ENCODE measurements around the gene MEF2D.

The MEF2D gene

DNA sequence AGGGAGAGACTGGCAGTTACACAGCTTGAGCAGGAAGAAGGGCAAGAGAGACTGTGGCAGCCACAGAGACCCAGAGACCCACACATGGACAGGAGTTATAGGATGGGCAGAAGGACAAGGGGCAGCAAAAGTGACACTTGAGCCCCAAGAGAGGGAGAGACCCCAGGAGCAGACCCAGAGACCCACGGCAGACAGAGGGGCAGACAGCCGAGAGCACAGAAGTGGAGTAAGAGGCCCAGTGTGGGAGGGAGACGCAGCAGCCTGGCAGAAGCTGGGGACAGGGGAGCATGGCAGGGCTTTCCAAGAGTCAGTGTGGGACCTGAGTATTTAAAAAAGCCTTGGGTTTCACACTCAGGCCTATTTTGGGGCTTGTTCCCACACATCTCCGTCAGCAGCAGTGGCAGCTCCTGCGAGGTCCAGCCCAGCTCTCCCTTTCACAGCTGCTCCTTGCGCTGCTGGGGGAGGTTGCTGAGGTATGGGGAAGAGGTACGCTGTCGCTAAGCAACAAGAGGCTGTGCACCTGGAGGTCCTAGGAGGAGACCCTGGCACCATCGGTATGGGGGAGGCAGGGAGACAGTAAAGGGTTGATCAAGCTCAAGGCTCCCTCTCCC is 9.0 kb upstream of the MEF2D start:
- Histone ChIP-seq H3K27ac (no peak overlapping the region), H3K9me3 (no peaks in the 10 kb centered on the region), H3K36me3 (no peaks in the 10 kb centered on the region), H3K4me1 (ENCODE audit: control insufficient read depth in 1 of 2, insufficient read depth in 1 of 2, low read depth in 1 of 2, low read length in 1 of 2) (peaks cover 13 to 25% of the 10 kb centered on the region in 2 experiments), H3K4me3 (ENCODE audit: low read depth in 1 of 2, low read length in 1 of 2) (no peak overlapping the region), H3K27me3 (no peaks in the 10 kb centered on the region)
- TF ChIP-seq, protein P1, sequence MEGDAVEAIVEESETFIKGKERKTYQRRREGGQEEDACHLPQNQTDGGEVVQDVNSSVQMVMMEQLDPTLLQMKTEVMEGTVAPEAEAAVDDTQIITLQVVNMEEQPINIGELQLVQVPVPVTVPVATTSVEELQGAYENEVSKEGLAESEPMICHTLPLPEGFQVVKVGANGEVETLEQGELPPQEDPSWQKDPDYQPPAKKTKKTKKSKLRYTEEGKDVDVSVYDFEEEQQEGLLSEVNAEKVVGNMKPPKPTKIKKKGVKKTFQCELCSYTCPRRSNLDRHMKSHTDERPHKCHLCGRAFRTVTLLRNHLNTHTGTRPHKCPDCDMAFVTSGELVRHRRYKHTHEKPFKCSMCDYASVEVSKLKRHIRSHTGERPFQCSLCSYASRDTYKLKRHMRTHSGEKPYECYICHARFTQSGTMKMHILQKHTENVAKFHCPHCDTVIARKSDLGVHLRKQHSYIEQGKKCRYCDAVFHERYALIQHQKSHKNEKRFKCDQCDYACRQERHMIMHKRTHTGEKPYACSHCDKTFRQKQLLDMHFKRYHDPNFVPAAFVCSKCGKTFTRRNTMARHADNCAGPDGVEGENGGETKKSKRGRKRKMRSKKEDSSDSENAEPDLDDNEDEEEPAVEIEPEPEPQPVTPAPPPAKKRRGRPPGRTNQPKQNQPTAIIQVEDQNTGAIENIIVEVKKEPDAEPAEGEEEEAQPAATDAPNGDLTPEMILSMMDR (IDR thresholded peaks at IDR 0.05): no peak

DNA sequence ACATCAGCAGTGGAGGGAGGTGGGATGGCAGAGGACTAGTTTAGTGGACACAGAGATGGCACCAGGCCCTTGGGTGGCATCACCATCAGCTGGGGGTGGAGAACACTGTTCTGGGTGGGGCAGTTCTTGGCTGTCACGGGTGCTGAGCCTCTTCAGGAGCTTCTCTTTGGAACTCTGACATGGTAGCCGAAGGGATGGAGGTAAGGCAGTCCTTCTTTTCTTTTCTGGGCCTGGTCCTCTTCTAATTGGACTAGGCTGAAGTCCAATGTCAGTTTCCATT is 8.3 kb upstream of the MEF2D start:
- Histone ChIP-seq H3K27me3 (no peaks in the 10 kb centered on the region), H3K27ac (peak overlapping the region; percentile 53), H3K9me3 (no peaks in the 10 kb centered on the region), H3K4me3 (ENCODE audit: low read depth in 1 of 2, low read length in 1 of 2) (no peak overlapping the region), H3K36me3 (no peaks in the 10 kb centered on the region), H3K4me1 (ENCODE audit: control insufficient read depth in 1 of 2, insufficient read depth in 1 of 2, low read depth in 1 of 2, low read length in 1 of 2) (peaks cover 20 to 31% of the 10 kb centered on the region in 2 experiments)
- TF ChIP-seq, protein P1 (IDR thresholded peaks at IDR 0.05): no peak

DNA sequence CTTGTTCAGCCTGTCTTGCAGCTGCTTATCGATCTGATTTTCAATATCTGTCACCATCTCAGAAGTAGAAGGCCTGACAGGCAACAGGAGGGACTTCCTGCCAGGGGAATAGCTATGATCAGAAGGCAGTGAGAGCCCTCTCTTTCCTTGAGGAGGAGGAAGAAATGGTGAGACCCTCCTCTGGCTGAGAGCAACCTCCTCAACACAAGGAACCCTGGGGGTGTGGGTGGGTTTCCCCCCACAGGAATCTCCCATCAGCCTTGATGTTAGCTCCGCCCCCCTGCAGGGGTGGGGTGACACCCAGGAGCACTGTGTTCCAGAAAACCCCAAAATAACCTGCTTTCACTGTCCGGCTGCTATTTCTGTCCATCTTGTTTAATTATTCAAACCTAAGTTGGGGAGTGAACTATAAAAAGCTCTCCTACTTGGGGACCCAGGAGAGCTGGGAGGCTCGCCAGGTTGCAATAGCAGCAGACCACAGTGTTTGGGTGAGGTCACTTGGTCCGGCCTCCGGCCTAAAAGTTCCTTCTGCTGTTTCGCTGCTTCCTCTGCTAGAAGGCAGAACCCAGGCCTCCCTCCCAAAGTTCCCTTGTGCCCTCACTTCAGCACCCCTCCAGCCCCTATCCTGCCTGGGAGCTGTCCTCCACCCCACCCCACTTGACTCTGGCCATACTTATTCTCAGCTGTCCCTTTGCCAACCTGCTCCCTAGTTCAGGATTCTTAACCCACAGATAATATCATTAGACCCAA is 7.8 kb upstream of the MEF2D start:
- Histone ChIP-seq H3K27ac (peak overlapping the region; percentile 53), H3K36me3 (no peaks in the 10 kb centered on the region), H3K4me3 (ENCODE audit: low read depth in 1 of 2, low read length in 1 of 2) (no peak overlapping the region), H3K9me3 (no peaks in the 10 kb centered on the region), H3K4me1 (ENCODE audit: control insufficient read depth in 1 of 2, insufficient read depth in 1 of 2, low read depth in 1 of 2, low read length in 1 of 2) (peaks cover 25 to 36% of the 10 kb centered on the region in 2 experiments), H3K27me3 (no peaks in the 10 kb centered on the region)
- TF ChIP-seq, protein P1 (IDR thresholded peaks at IDR 0.05): no peak

DNA sequence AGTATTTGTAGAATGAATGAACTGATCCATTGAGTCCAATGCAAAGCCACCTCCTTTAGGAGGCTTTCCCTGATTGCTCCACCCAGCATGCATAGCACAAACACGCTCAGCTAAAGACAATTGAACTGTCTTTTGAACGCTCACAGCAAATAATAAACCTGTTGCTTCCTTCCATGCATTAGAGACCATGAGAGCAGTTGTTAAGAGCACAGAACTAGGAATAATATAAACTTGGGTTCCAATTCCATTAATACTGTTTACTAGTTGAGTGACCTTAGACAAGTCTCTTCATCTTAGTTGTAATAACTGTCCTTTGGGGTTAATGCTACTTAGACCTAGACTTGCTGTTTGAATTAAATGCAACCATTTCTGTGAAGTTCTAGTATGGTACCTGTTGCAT is 5.9 kb upstream of the MEF2D start:
- TF ChIP-seq, protein P1 (IDR thresholded peaks at IDR 0.05): no peak
- Histone ChIP-seq H3K4me3 (ENCODE audit: low read depth in 1 of 2, low read length in 1 of 2) (no peak overlapping the region), H3K9me3 (no peaks in the 10 kb centered on the region), H3K4me1 (ENCODE audit: control insufficient read depth in 1 of 2, insufficient read depth in 1 of 2, low read depth in 1 of 2, low read length in 1 of 2) (peaks cover 44 to 56% of the 10 kb centered on the region in 2 experiments), H3K27ac (peak overlapping the region; percentile 100), H3K36me3 (no peaks in the 10 kb centered on the region), H3K27me3 (no peaks in the 10 kb centered on the region)

DNA sequence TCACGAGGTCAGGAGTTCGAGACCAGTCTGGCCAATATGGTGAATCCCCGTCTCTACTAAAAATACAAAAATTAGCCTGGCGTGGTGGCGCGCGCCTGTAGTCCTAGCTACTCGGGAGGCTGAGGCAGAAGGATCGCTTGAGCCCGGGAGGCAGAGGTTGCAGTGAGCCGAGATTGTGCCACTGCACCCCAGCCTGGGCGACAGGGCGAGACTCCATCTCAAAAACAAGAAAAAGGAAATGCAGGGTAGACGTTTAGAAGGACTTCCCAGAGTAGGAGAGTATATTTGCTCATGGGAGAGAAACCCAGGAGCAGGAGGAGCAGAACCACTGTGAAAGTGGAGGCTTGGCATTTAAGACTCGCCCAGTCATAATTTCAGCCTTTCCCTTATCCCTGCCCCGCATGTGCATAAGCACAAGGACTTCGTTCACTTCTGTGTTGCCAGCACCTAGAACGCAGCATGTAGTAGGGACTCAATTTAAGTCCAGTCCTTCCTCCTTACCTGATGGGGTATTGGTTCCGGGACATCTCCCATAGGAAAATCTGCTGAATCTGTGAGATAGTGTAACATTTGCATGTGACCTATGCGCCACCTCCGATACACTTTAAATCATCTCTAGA is 5.2 kb upstream of the MEF2D start:
- TF ChIP-seq, protein P1 (IDR thresholded peaks at IDR 0.05): no peak
- no peaks in the 10 kb centered on the region for H3K27me3 ChIP-seq
- H3K9me3 ChIP-seq: no peaks in the 10 kb centered on the region
- H3K4me3 ChIP-seq (ENCODE audit: low read depth in 1 of 2, low read length in 1 of 2): peak overlapping the region; percentile 69
- peak overlapping the region; percentile 100 for H3K27ac ChIP-seq
- peaks cover 48 to 59% of the 10 kb centered on the region in 2 experiments for H3K4me1 ChIP-seq (ENCODE audit: control insufficient read depth in 1 of 2, insufficient read depth in 1 of 2, low read depth in 1 of 2, low read length in 1 of 2)
- no peaks in the 10 kb centered on the region for H3K36me3 ChIP-seq

All from neutrophil (primary cell).